ENCODE measurements around the gene ALKBH3. TPM values are rescaled to one million over a fixed set of nuclear protein-coding genes. Genes with fewer than 3 reads are reported as not detected.

ALKBH3 gene
- total and polyA plus RNA-seq, 2 of the 13 experiments (the other 11 are each of a cell fraction or from before 2014, with no cell fraction given) = 17.8 to 36.1 TPM

DNA sequence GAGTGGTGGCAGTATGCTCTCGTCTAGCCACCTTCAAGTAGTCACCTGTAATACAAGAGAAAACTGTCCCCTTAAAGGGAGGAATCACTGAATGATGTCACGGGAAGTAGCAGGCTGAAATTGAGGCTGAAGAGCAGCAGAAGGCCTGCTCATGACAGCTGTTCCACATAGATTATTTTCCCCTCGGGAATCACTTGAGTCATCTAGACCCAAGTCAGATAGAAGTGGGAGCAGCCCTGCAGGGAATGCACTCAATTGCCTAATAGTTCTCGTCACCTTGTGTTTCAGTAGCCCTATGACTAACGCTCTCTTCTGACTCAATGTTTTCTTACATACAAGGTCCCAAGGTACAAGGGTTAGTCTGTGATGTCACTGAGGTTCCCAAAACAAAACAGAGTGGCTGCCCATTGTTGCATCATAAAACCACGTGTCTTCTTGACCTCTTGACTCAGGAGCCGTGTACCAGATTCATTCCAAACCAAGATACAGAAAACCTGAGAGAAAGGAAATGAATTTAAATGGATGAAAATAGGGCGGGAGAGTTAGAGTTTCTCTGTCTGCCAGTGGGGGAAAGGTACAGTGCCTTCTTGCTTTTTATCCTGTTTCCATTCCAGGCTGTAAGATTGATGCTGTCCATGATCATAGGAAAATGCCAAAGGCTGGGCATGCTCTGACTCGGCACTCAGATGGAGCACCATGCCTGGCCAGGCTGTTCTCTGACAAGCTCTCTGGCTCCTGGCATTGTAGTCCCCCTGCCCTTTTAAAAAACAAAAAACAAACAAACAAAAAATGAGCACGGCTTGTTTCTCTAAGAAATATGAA, 40.2 kb downstream of the ALKBH3 start (continued):
- TF ChIP-seq, protein P1, sequence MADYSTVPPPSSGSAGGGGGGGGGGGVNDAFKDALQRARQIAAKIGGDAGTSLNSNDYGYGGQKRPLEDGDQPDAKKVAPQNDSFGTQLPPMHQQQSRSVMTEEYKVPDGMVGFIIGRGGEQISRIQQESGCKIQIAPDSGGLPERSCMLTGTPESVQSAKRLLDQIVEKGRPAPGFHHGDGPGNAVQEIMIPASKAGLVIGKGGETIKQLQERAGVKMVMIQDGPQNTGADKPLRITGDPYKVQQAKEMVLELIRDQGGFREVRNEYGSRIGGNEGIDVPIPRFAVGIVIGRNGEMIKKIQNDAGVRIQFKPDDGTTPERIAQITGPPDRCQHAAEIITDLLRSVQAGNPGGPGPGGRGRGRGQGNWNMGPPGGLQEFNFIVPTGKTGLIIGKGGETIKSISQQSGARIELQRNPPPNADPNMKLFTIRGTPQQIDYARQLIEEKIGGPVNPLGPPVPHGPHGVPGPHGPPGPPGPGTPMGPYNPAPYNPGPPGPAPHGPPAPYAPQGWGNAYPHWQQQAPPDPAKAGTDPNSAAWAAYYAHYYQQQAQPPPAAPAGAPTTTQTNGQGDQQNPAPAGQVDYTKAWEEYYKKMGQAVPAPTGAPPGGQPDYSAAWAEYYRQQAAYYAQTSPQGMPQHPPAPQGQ (CRISPR knock-in tag; IDR thresholded peaks at IDR 0.05; ENCODE audit: borderline replicate concordance) = no peak
- no peak for TF ChIP-seq ZSCAN21 (CRISPR knock-in tag; IDR thresholded peaks at IDR 0.05; ENCODE audit: borderline replicate concordance)
- no peak for TF ChIP-seq FIP1L1 (IDR thresholded peaks at IDR 0.05; ENCODE audit: borderline replicate concordance, insufficient read depth, low read depth, low read length)
- no peak for TF ChIP-seq SP5 (CRISPR knock-in tag; IDR thresholded peaks at IDR 0.05; ENCODE audit: borderline replicate concordance, low read depth)
- peak; percentile 32; the same call in 1 of the 2 replicates for TF ChIP-seq NR2F2 (IDR thresholded peaks at IDR 0.05; ENCODE audit: borderline replicate concordance, low read depth)
- no peak for TF ChIP-seq NFIB (CRISPR knock-in tag; IDR thresholded peaks at IDR 0.05; ENCODE audit: borderline replicate concordance)
- 0 out of 2 replicates have a peak, but pooled peaks have one; percentile 28 for TF ChIP-seq RCOR2 (CRISPR knock-in tag; IDR thresholded peaks at IDR 0.05)
- no peak for TF ChIP-seq ZNF33B (CRISPR knock-in tag; IDR thresholded peaks at IDR 0.05)
- TF ChIP-seq PHF21A (CRISPR knock-in tag; IDR thresholded peaks at IDR 0.05) = no peak
- peak in 1 of 2 experiments; percentile 63; a peak in 1 of 4 replicates for TF ChIP-seq KLF16 (CRISPR knock-in tag; IDR thresholded peaks at IDR 0.05)
- no peak for TF ChIP-seq RFX1 (IDR thresholded peaks at IDR 0.05)
- peak; percentile 100 for TF ChIP-seq ZBTB21 (CRISPR knock-in tag; IDR thresholded peaks at IDR 0.05)
- TF ChIP-seq, protein P2, sequence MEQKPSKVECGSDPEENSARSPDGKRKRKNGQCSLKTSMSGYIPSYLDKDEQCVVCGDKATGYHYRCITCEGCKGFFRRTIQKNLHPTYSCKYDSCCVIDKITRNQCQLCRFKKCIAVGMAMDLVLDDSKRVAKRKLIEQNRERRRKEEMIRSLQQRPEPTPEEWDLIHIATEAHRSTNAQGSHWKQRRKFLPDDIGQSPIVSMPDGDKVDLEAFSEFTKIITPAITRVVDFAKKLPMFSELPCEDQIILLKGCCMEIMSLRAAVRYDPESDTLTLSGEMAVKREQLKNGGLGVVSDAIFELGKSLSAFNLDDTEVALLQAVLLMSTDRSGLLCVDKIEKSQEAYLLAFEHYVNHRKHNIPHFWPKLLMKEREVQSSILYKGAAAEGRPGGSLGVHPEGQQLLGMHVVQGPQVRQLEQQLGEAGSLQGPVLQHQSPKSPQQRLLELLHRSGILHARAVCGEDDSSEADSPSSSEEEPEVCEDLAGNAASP (CRISPR knock-in tag; IDR thresholded peaks at IDR 0.05; ENCODE audit: borderline replicate concordance) = no peak
- no peak for TF ChIP-seq ZNF292 (CRISPR knock-in tag; IDR thresholded peaks at IDR 0.05; ENCODE audit: borderline replicate concordance, low read depth)
- peak; percentile 42; the same call in 1 of the 2 replicates for TF ChIP-seq YEATS2 (CRISPR knock-in tag; IDR thresholded peaks at IDR 0.05; ENCODE audit: borderline replicate concordance)
- TF ChIP-seq, protein P3, sequence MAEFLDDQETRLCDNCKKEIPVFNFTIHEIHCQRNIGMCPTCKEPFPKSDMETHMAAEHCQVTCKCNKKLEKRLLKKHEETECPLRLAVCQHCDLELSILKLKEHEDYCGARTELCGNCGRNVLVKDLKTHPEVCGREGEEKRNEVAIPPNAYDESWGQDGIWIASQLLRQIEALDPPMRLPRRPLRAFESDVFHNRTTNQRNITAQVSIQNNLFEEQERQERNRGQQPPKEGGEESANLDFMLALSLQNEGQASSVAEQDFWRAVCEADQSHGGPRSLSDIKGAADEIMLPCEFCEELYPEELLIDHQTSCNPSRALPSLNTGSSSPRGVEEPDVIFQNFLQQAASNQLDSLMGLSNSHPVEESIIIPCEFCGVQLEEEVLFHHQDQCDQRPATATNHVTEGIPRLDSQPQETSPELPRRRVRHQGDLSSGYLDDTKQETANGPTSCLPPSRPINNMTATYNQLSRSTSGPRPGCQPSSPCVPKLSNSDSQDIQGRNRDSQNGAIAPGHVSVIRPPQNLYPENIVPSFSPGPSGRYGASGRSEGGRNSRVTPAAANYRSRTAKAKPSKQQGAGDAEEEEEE (CRISPR knock-in tag; IDR thresholded peaks at IDR 0.05; ENCODE audit: borderline replicate concordance) = no peak
- TF ChIP-seq, protein P4, sequence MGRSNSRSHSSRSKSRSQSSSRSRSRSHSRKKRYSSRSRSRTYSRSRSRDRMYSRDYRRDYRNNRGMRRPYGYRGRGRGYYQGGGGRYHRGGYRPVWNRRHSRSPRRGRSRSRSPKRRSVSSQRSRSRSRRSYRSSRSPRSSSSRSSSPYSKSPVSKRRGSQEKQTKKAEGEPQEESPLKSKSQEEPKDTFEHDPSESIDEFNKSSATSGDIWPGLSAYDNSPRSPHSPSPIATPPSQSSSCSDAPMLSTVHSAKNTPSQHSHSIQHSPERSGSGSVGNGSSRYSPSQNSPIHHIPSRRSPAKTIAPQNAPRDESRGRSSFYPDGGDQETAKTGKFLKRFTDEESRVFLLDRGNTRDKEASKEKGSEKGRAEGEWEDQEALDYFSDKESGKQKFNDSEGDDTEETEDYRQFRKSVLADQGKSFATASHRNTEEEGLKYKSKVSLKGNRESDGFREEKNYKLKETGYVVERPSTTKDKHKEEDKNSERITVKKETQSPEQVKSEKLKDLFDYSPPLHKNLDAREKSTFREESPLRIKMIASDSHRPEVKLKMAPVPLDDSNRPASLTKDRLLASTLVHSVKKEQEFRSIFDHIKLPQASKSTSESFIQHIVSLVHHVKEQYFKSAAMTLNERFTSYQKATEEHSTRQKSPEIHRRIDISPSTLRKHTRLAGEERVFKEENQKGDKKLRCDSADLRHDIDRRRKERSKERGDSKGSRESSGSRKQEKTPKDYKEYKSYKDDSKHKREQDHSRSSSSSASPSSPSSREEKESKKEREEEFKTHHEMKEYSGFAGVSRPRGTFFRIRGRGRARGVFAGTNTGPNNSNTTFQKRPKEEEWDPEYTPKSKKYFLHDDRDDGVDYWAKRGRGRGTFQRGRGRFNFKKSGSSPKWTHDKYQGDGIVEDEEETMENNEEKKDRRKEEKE (IDR thresholded peaks at IDR 0.05) = no peak
- TF ChIP-seq NR2C2 (CRISPR knock-in tag; IDR thresholded peaks at IDR 0.05; ENCODE audit: borderline replicate concordance) = peak; percentile 62; the same call in 1 of the 2 replicates
- no peak for TF ChIP-seq GATA4 (IDR thresholded peaks at IDR 0.05; ENCODE audit: borderline replicate concordance, low read depth)
- no peak for TF ChIP-seq CHCHD3 (CRISPR knock-in tag; IDR thresholded peaks at IDR 0.05)
- TF ChIP-seq HOXA9 (CRISPR knock-in tag; IDR thresholded peaks at IDR 0.05; ENCODE audit: borderline replicate concordance) = no peak
